ENCODE results near the gene SDHA. TPM values are rescaled to one million over a fixed set of nuclear protein-coding genes. Genes with fewer than 3 reads are reported as not detected.

Gene SDHA
- total and polyA plus RNA-seq, 4 donors: 60.0 to 105 (median 91.4) TPM

DNA sequence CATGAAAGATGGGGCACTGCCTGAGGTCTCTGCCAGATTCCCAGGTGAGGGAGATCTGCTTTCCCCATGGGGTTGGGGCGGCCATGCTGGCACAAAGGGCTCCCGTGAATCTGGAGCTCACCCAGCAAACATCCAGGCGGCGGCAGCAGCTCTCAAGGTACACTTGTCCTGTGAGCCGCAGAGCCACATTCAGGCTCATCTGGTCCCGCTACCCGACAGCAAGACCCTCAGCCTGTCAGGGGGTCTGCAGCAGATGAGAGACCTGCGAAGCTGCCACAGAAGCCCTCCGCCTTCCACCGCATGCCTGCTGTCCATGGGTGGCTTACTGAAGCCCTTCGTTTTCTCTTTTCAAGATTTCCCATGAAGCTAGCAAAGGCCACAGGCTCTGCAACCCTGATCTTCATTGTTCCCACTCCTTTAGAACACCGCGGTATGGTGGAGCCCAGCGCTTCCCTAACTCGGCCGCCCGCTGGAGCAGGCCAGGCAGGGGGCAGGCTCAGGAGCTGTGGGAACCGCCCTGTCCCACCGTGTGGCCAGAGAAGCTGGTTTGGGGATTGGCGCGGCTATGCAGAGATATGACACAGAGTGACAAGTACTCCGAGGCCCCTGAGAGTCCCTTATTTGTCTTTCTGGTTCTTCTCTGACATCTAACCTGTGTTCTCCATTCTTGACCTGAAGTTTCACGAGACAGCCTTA is 18.0 kb upstream of the SDHA start:
- peaks cover 0 to 17% (median 7%) of the 10 kb centered on the region in 4 donors for H3K36me3 ChIP-seq (ENCODE audit: control insufficient read depth in 4 of 4, insufficient read depth in 4 of 4, low read length in 4 of 4)
- H3K4me3 ChIP-seq: no peak overlapping the region
- peak overlapping the region in 1 of 2 donors; percentile 36 for H3K27ac ChIP-seq (ENCODE audit: low read depth in 1 of 2, low read length in 1 of 2)
- WGBS, 2 donors: 90% methylated on average over 23 of the region's 23 CpGs
- ATAC-seq (ENCODE audit: insufficient read depth, low FRiP score) (no peak), DNase-seq (no peak)
- H3K27me3 ChIP-seq (ENCODE audit: control insufficient read depth in 3 of 3, insufficient read depth in 3 of 3, low read length in 2 of 3): no peaks in the 10 kb centered on the region
- no peaks in the 10 kb centered on the region for H3K4me1 ChIP-seq (ENCODE audit: control insufficient read depth in 5 of 5, insufficient read depth in 5 of 5, low read length in 5 of 5)
- TF ChIP-seq, protein P1, sequence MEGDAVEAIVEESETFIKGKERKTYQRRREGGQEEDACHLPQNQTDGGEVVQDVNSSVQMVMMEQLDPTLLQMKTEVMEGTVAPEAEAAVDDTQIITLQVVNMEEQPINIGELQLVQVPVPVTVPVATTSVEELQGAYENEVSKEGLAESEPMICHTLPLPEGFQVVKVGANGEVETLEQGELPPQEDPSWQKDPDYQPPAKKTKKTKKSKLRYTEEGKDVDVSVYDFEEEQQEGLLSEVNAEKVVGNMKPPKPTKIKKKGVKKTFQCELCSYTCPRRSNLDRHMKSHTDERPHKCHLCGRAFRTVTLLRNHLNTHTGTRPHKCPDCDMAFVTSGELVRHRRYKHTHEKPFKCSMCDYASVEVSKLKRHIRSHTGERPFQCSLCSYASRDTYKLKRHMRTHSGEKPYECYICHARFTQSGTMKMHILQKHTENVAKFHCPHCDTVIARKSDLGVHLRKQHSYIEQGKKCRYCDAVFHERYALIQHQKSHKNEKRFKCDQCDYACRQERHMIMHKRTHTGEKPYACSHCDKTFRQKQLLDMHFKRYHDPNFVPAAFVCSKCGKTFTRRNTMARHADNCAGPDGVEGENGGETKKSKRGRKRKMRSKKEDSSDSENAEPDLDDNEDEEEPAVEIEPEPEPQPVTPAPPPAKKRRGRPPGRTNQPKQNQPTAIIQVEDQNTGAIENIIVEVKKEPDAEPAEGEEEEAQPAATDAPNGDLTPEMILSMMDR (IDR thresholded peaks at IDR 0.05; ENCODE audit: control extremely low read depth, extremely low read depth): no peak
- no peak overlapping the region for H3K9ac ChIP-seq (ENCODE audit: insufficient read depth in 1 of 2, low read length in 2 of 2)
- no peaks in the 10 kb centered on the region for H3K9me3 ChIP-seq (ENCODE audit: control insufficient read depth in 4 of 4, insufficient read depth in 3 of 4, low read length in 3 of 4)

DNA sequence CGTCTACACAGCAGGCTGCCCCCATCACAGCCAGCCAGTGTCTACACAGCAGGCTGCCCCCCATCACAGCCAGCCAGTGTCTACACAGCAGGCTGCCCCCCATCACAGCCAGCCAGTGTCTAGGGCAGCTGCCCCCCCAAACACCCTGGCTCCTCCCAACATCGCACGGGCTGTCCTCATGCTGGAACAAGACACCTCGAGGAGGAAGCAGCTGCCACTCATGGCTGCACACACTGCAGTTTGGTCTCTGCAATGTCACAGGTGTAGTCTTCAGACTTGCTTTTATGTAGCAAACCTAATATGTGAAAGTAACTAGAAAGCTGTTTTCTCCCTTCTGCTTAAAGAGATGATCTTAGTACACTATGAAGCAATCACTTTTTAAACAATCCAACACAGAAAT is 17.1 kb upstream of the SDHA start:
- 63 to 68% methylated on average over 4 of the region's 4 CpGs for WGBS, 2 donors

DNA sequence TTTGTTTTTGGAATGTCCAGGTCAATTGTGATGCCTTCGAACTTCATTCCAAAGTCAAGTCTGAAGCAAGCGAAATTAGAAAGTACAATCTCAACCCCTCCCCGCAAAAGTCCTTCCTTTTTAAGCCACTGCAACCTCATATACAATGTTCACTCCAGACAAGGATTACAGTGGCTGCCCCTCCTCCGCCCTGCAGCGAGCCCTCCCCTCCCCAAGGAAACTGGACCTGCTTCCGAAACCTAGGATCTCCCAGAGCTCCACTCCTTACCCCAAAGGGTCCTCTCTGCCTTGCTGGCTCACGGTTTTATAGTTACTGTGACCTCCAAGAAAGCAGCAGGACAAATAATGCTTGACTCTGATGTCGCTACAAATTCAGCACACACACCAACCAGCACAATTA is 16.4 kb upstream of the SDHA start:
- Histone ChIP-seq H3K4me1 (ENCODE audit: control insufficient read depth in 5 of 5, insufficient read depth in 5 of 5, low read length in 5 of 5) (peaks cover 0 to 1% (median 0%) of the 10 kb centered on the region in 5 donors), H3K9me3 (ENCODE audit: control insufficient read depth in 4 of 4, insufficient read depth in 3 of 4, low read length in 3 of 4) (no peaks in the 10 kb centered on the region), H3K36me3 (ENCODE audit: control insufficient read depth in 4 of 4, insufficient read depth in 4 of 4, low read length in 4 of 4) (peaks cover 0 to 25% (median 9%) of the 10 kb centered on the region in 4 donors), H3K27ac (ENCODE audit: low read depth in 1 of 2, low read length in 1 of 2) (no peak overlapping the region), H3K4me3 (no peak overlapping the region), H3K9ac (ENCODE audit: insufficient read depth in 1 of 2, low read length in 2 of 2) (no peak overlapping the region), H3K27me3 (ENCODE audit: control insufficient read depth in 3 of 3, insufficient read depth in 3 of 3, low read length in 2 of 3) (no peaks in the 10 kb centered on the region)
- 89 to 95% methylated on average over 8 of the region's 8 CpGs for WGBS, 2 donors
- DNase-seq: no peak
- ATAC-seq (ENCODE audit: insufficient read depth, low FRiP score): no peak
- TF ChIP-seq, protein P1 (IDR thresholded peaks at IDR 0.05; ENCODE audit: control extremely low read depth, extremely low read depth): no peak

More for the DNA sequence above, 17.1 kb upstream of the SDHA start:
- no peak overlapping the region for H3K9ac ChIP-seq (ENCODE audit: insufficient read depth in 1 of 2, low read length in 2 of 2)
- peaks cover 0 to 21% (median 9%) of the 10 kb centered on the region in 4 donors for H3K36me3 ChIP-seq (ENCODE audit: control insufficient read depth in 4 of 4, insufficient read depth in 4 of 4, low read length in 4 of 4)
- DNase-seq (no peak), ATAC-seq (ENCODE audit: insufficient read depth, low FRiP score) (no peak)
- TF ChIP-seq, protein P1 (IDR thresholded peaks at IDR 0.05; ENCODE audit: control extremely low read depth, extremely low read depth): no peak
- no peaks in the 10 kb centered on the region for H3K4me1 ChIP-seq (ENCODE audit: control insufficient read depth in 5 of 5, insufficient read depth in 5 of 5, low read length in 5 of 5)
- H3K9me3 ChIP-seq (ENCODE audit: control insufficient read depth in 4 of 4, insufficient read depth in 3 of 4, low read length in 3 of 4): no peaks in the 10 kb centered on the region
- no peaks in the 10 kb centered on the region for H3K27me3 ChIP-seq (ENCODE audit: control insufficient read depth in 3 of 3, insufficient read depth in 3 of 3, low read length in 2 of 3)
- H3K4me3 ChIP-seq: no peak overlapping the region
- no peak overlapping the region for H3K27ac ChIP-seq (ENCODE audit: low read depth in 1 of 2, low read length in 1 of 2)
